AG04449 (cell line): ENCODE data around the gene ACTR6.

Experiments
- CTCF ChIA-PET: fragments of 350-600 bp; formaldehyde crosslinking; extraction: SDS; loops from one replicate; lab custom pipeline; 2021; ENCODE audit warnings: antibody characterized with exemption; lab: Yijun Ruan, JAX
- POLR2A ChIA-PET: fragments of 400-600, 350-600 bp; formaldehyde crosslinking; extraction: SDS; loops from one replicate; lab custom pipeline; 2020; ENCODE audit warnings: antibody characterized with exemption, inconsistent platforms; lab: Yijun Ruan, JAX
- DNase-seq: peaks from one replicate; pipeline ENCODE4 v3.0.0-alpha.2; 2010; ENCODE audit warnings: low read depth, low spot score
- H3K4me3 ChIP-seq: 2 replicates; pipeline ENCODE4 v1.5.1; 2011; ENCODE audit warnings: low read depth, mild to moderate bottlenecking, control low read depth, low read length
- TF ChIP-seq, protein P1 (sequence below): IDR thresholded peaks from one replicate; pipeline ENCODE4 v1.5.1; 2011; ENCODE audit warnings: mild to moderate bottlenecking, moderate library complexity, low read length, control low read depth, inconsistent platforms; ENCODE audit not compliant: insufficient read depth; ENCODE audit errors: missing control alignments

Gene ACTR6

DNA sequence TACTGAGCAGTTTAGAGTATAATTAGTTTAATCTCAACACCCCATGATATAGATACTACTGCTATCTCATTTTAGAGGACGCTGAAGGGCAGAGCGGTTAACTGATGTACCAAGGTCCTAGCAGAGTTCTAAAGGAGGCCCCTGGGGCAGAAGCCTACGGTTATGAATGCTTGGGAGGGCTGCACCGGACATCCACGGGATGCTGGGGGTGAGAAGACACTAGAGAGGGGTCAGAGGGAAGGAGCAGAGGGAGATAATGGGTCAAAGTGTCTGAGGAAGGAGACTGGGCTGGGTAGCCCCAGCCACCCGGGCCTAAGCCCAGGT, 1.6 kb upstream of the ACTR6 start:
- TF ChIP-seq, protein P1, sequence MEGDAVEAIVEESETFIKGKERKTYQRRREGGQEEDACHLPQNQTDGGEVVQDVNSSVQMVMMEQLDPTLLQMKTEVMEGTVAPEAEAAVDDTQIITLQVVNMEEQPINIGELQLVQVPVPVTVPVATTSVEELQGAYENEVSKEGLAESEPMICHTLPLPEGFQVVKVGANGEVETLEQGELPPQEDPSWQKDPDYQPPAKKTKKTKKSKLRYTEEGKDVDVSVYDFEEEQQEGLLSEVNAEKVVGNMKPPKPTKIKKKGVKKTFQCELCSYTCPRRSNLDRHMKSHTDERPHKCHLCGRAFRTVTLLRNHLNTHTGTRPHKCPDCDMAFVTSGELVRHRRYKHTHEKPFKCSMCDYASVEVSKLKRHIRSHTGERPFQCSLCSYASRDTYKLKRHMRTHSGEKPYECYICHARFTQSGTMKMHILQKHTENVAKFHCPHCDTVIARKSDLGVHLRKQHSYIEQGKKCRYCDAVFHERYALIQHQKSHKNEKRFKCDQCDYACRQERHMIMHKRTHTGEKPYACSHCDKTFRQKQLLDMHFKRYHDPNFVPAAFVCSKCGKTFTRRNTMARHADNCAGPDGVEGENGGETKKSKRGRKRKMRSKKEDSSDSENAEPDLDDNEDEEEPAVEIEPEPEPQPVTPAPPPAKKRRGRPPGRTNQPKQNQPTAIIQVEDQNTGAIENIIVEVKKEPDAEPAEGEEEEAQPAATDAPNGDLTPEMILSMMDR: no peak
- POLR2A ChIA-PET: no interaction called here
- peak overlapping the region; percentile 83 for H3K4me3 ChIP-seq
- no peak for DNase-seq
- CTCF ChIA-PET: no interaction called here

DNA sequence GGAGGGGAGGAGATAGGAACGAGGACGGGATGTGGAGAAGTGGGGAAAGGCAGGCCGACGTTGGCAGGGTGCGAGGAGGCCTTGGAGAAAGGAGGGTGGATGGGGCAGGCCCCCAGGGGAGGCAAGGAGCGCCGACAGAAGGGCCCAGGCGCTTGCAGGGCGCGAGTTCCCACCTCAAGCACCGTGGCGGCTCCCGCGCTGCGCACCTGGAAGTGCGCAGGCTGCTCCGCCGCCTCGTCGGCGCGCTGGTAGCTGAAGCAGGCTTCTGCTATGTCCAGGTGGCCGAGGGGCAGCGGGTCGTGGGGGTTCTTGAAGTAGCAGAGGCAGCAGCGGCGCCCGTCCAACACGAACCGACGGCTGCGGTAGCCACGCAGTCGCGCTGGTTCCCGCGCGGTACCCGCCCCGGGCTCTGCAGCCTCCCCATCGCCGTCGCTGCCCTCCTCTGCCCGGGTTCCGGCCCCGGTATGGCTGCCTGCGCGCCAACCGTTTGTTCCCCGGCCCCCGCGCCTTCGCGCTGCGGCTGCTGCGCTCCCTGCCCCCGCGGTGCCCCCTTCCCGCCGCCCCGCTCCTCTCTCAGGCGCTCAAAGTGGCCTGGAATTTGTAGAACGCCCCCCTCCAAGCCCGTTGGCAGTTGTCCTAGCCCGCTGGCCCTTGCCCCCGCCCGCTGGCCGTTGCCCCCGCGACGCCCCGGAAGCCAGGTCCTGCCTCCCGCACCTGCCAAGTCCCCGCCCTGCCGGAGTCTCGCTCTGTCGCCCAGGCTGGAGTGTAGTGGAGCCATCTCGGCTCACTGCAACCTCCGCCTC, 1.1 kb upstream of the ACTR6 start:
- DNase-seq: no peak
- TF ChIP-seq, protein P1: no peak
- ChIA-PET POLR2A (interaction anchor here (0.9 kb wide), 2 partner anchors 14 to 68 kb away, joined by 3 to 5 read pairs; no protein-coding TSS in a partner anchor), CTCF (interaction anchor here (1.3 to 1.9 kb wide), 5 partner anchors 9 to 356 kb away, joined by 3 to 6 read pairs (median 4); no protein-coding TSS in a partner anchor)
- H3K4me3 ChIP-seq: peak overlapping the region; percentile 83

DNA sequence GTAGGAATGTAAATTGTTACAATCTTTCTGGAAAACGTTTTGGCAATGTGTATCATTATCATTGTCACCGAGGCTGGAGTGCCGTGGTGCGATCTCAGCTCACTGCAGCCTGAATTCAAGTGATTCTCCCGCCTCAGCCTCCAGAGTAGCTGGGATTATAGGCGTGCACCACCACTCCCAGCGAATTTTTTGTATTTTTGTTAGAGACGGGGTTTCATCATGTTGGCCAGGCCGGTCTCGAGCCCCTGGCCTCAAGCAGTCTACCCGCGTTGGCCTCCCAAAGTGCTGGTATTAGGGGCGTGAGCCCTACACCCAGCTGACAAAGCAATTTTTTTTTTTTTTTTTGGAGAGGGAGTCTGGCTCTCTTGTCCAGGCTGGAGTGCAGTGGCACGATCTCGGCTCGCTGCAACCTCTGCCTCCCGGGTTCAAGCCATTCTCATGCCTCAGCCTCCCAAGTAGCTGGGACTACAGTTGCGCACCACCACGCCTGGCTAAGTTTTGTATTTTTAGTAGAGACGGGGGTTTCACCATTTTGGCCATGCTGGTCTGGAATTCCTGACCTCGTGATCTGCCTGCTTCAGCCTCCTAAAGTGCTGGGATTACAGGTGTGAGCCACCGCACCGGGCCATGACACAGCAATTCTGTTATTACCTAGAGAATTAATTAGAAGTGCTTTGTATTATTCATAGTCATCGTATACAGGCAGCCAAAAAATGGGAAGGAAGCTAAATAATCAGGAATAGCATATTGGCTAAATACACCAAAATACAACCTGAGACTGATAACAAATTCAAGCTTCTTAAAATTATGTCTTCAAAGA, 1.2 kb downstream of the ACTR6 start:
- peak overlapping the region; percentile 83 for H3K4me3 ChIP-seq
- ChIA-PET CTCF (interaction anchor here (1.0 to 1.9 kb wide), 2 partner anchors 144 to 353 kb away, joined by 5 read pairs; no protein-coding TSS in a partner anchor), POLR2A (no interaction called here)
- DNase-seq: no peak
- TF ChIP-seq, protein P1: no peak

DNA sequence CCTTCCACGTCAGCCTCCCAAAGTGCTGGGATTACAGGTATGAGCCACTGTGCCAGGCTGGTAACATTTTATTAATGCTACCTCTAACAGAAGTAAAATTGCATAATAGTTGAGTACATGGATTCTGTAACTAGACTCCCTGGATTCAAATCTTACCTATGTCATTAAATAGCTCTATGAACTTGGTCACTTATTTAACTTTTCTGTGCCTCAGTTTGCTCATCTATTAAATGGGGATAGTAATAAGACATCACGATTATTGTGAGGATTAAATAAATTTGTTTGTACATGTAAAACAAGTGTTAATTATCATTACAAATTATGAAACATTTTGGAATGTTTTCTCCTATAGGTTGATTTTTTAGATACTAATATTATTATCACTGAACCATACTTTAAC, 6.7 kb downstream of the ACTR6 start:
- CTCF ChIA-PET: no interaction called here
- no peak for DNase-seq
- POLR2A ChIA-PET: no interaction called here
- TF ChIP-seq, protein P1: no peak
- H3K4me3 ChIP-seq: no peak overlapping the region

DNA sequence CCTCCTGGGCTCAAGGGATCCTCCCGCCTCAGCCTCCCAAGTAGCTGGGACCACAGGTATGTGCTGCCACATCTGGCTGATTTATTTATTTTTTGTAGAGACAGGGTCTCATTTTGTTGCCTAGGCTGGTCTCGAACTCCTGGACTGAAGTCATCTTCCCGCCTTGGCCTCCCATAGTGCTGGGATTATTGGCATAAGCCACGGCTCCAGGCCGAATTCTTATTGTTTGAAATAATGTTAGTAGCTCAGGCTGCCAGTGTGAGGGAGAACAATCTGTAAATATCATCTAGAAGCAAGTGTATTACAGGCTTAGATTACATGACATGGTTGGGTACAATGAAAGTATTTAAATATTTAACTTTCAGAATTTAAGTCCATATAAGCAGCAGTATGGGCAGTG, 8.2 kb downstream of the ACTR6 start:
- ChIA-PET POLR2A (no interaction called here), CTCF (interaction anchor here (1.2 kb wide), 1 partner anchor 9 kb away, joined by 3 read pairs; the partner anchor contains the start of gene ACTR6)
- no peak overlapping the region for H3K4me3 ChIP-seq
- DNase-seq: no peak
- TF ChIP-seq, protein P1: no peak

DNA sequence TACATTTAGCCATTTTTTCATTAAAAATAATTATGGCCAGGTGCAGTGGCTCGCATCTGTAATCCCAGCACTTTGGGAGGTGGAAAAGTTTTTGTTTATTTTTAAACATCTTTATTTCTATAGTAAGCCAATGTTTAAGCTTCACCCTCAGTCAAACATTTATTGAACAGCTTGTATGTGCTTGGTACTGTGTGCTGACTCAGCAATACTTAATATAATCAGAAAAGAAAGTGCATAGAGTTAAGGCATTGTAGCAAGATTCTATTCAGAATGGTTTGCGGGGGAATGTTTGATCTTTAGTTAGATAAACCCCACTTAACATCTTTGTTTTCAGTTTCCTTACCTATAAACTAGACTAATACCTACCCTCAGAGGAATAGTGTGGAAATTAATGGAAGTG, 11.1 kb downstream of the ACTR6 start:
- TF ChIP-seq, protein P1: no peak
- CTCF ChIA-PET: no interaction called here
- no peak overlapping the region for H3K4me3 ChIP-seq

More for the DNA sequence above, 11.1 kb downstream of the ACTR6 start:
- no peak for DNase-seq
- POLR2A ChIA-PET: no interaction called here
